GM21529 (cell line): Measurements from ENCODE around the gene C10orf95.
"Not testable (repeated sequence)": the region's sequence is repeated elsewhere in the genome, so short reads cannot be mapped to it uniquely, and the experiment has no call there.

Experiments
- ATAC-seq: cut with Tn5 transposase; IDR thresholded peaks from one replicate; pipeline ENCODE4 v1.9.1; 2021; ENCODE audit not compliant: unreplicated experiment

C10orf95 gene

DNA sequence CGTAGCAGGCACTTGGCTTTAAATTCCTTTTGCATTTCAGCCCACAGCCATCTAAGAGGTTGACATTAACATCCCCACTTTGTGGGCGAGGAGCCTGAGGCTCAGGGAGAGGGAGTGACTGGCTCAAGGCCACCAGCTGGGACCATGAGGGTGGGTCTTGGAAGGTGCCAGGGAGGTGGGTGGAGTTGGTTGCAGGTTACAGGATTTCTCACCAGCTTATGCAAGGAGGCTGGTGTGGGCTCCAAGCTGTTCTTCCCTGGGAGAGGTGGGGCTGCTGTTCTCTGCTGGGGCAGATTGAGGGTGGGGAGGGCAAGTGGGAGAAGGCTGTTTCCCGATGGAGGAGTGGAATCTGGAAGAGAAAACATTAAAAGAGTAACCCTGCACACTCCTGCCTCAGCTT is 14.1 kb upstream of the C10orf95 start:
- ATAC-seq, result no peak

DNA sequence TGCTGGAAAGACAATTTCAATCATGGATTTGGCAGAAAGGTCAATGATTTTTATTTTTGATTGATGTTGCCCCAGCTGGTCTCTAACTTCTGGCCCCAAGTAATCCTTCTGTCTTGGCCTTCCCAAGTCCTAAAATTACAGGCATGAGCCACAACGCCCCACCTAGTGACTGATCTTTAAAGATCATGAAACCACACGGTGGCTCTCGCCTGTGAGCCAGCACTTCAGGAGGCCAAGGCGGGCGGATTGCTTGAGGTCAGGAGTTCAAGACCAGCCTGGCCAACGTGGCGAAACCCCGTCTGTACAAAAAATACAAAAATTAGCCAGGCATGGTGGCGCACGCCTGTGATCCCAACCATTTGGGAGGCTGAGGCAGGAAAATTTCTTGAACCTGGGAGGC is 12.6 kb upstream of the C10orf95 start:
- no peak for ATAC-seq

DNA sequence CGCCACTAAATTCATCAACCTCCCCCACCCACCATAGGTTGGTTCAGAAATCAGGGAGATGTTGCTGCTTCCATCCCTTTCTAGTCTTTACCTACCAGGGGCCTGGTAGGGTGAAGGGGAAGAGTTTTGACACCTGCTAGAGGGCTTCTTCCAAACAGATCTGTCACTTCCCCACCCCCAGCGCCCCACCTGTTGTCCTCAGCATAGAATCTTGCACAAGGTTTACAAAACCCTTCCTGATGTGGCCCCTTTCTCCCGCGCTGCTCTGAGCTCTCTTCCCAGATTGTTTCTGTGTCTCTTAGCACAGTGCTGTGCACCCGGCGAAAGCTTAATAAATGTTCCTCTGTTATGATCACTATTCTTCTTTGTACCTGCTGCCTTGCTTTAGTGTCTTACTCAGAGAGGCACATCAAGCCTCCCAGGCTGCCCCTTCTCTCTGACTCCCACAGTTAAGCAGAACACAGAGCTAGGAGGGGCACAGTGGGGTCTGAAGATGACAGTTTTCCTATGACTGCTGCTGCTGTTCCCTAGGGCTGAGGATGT is 11.2 kb upstream of the C10orf95 start:
- no peak for ATAC-seq

DNA sequence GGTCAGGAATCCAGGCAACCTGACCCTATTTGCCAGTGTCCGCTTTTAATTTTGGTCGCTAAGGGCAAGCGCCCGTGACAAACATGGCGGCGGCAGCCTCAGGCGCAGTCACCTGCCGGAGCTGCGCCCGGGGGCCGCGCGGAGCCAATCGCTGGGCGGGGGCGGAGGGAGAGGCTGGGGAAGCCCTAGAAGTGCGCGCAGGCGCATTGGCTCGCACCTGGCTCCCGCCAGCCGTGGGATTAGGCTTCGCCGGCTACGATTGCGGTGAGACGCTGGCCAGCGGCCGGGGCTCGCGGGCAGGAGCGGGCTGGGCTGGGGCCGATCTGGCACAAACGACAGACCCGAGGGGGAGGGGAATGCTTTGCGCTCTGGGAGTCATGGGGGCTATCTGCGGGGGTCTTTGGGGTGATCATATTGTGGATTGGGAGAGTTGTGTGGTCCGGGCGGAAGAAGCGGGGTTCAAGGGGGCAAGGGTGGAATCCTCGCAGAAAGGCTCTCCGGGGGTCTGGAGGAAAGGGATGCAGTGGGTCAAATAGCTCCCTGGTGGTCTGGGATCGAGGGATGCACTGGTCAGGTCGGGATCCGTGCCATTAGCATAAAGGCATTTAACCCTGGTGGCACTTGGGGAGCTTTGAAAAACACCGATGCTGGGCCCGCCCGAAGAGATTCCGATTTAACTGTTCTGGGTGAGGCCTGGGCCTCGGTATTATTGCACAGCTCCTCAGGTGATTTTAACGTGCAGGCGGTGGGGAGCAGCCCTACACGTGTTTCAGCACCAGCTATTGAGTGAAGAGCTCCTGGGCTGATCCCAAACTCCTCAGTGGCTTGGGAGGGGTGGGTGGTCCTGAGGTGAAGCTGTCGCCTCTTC is 10.1 kb upstream of the C10orf95 start:
- ATAC-seq, result peak; percentile 87

DNA sequence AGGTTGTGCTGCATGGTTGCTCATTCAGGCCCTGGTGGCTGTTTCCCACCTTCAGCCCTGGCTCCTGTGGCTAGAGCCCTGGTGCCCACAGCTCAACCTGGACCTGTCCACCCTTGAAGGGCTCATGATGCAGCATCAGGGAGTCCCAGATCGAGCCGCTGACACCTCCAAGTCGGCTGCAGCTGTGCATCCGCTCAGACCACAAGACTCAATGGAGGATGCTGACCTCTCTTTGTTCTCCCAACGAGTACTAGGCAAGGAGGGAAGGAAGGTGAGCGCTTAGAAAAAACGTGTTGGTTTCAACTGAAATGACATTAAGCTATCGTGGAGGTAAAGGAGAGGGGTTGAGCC is 9.5 kb upstream of the C10orf95 start:
- peak; percentile 36 for ATAC-seq

DNA sequence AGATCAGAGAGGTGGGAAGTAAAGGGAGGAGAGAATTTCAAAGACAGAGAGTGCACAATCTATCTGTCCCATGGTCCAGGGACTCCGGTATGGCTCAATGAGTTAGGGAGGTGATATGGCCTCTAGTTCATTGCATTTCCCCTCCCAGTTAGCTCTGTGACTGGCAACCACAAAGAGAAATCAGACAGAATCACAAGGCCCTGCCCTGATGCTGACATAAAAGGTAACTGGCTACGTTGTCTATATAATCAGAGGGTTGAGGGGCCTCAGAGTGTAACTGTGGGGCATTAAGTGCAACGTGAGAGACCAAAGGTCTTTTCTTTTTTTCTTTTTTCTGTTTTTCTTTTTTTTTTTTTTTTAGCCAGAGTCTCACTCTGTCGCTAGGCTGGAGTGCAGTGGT is 7.3 kb upstream of the C10orf95 start:
- no peak for ATAC-seq

DNA sequence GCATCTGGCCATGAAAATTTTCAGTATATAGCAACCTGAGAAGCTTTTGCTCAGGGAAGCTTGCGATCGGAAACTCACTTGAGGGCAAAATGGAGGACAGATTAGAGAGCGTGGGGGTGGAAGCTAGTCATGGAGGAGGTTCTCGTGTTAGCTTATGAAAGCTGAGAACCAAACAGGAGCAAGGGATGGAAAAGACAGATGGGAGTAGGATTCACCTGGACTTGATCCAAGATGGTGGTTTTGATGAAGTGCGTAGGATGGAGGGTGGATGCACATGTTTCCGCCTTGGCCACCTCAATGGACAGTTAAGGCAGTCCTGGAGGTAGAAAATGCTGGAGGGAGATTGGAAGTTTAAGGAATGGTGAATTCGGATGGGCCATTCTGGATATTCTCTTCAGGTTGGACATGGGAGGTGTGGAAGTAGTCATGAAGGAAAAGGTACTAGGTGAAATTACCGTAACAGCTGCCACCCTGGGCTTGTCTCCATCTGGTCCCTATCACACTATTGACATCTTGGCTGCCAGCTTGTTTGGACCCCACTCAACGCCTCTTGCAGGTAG is 6.3 kb upstream of the C10orf95 start:
- ATAC-seq, result no peak

DNA sequence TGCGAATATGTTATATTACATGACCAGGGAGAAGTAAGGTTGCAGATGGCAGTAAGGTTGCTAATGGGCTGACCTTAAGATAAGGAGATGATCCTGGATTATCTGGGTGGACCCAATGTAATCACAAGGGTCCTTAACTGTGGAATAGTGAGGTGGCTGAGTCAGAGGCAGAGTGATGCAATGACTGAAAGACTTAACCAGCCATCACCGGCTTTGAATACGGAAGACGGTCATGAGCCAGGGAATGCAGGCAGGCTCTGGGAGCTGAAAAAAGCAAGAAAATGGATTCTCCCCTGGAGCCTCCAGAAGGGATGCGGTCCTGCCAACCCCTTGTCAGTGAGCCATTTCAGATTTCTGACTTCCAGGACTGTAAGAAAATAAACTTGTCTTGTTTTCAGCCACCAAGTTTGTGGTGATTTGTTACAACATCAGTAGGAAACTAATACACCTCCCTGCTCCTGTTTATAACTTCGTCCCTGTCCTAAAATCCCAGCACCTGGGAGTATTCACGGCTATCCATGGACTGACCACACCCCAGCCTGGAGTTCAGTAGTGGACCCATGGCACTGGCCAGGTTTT is 4.6 kb upstream of the C10orf95 start:
- no peak for ATAC-seq

DNA sequence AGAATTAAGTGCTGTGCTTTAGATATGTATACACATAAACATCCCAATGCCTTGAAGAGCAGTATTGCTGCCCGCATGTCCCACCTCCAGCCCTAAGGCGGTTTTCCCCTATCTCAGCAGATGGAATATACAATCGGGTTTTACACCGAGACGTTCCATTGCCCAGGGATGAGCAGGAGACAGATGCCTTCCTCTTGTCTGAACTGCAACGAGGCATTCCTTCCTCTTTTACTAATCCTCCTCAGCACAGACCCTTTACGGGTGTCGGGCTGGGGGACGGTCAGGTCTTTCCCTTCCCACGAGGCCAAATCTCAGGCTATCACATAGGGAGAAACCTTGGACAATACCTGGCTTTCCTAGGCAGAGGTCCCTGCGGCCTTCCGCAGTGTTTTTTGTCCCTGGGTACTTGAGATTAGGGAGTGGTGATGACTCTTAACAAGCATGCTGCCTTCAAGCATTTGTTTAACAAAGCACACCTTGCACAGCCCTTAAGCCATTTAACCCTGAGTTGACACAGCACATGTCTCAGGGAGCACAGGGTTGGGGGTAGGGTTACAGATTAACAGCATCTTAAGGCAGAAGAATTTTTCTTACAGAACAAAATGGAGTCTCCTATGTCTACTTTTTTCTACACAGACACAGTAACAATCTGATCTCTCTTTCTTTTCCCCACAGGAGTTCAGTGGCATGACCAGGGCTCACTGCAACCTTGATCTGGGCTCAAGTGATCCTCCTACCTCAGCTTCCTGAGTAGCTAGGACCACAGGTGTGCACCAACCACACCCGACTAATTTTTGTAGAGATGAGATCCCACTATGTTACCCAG is 3.5 kb upstream of the C10orf95 start:
- ATAC-seq, result not testable (repeated sequence)

DNA sequence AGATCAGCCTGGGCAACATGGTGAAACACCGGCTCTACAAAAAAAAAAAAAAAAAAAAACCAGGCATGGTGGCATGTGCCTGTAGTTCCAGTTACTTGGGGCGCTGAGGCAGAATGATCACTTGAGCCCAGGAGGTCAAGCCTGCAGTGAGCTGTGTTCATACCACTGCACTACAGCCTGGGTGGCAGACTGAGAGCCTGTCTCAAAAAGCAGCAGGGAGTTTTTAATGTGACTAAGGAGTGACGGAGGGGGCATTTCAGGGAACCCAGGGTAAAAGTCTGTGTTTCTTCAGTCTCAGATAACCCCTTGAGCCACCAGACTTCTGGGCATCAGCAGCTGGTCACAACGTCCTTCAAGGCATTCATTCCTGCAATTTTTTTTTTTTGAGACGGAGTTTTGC is 2.2 kb upstream of the C10orf95 start:
- ATAC-seq, result no peak

DNA sequence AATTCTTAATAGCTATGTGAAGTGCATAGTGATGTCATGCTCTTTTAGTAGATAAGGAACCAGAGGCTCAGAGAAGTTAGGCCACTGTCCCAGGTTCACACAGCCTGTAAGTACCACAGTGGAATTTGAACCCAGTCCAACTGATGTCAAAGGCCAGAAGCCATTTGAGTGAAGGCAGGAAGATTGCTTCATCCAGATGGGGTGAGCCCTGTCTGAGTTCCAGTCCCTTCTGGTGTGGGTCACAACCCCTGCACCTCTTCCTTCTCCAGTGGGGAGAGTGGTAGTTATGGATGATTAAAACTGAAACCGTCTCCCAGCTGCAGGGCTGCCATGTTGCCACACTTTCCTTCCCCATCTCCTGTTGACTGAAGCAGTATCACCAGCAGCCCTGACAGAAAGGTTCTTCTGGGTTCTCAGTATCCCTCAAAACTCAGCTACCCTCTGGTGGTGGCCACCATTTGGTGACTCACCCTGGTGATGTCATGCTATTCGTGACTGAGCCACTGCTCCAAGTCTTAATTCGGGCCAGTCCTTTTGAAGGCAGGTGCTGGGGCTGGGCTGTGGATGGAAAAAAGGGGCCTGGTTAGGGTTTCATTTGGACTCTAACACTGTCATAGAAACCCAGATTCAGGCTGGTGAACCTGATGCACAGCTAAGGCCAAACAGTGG is 1.5 kb upstream of the C10orf95 start:
- no peak for ATAC-seq

DNA sequence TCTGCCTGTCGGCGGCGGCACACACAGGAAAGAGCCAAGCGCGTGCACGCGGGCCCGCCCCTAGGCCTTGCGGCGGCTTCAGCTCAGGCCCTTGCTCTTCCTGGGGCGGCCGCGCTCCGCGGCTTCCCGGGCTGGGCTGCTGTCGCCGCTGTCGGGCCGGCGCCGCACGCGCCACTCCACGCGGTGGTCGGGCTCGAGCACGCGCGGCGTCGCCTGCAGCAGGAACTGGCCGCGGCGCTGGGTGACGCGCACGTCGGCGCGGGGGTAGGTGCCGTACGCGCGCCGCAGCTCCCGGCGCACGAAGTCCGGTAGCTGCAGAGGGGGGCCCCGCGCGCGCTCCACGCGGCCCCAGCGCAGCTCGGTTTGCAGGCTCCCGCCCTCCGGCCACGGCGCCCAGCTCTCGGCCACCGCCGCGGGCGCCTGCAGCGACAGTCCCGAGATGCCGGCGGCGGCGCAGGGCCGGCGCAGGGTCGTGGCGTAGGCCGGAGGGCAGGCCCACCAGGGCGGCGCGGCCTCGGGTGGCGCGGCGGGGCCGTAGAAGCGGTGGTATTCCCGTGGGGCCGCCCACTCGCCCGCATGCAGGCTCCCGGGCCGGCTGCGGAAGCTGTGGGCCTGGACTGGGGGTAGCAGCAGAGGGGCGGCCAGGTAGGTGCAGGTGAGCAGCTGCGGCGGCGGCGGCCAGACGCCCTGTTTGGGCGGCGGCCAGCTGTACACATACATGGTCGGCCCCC is 804 bp downstream of the C10orf95 start:
- peak; percentile 65 for ATAC-seq

DNA sequence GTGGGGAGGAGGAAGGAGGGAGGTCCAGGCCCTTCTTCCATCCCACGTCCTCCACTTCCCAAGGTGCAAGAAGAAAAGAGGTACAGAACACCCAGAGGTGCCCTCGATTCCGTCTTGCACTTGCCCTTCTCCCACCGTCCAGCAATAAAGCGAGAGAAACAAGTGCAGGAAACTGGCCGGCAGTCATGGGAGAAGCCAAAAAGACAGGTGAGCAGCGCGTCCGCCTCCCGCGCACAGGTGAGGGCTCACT is 1.3 kb downstream of the C10orf95 start:
- ATAC-seq, result peak; percentile 0

DNA sequence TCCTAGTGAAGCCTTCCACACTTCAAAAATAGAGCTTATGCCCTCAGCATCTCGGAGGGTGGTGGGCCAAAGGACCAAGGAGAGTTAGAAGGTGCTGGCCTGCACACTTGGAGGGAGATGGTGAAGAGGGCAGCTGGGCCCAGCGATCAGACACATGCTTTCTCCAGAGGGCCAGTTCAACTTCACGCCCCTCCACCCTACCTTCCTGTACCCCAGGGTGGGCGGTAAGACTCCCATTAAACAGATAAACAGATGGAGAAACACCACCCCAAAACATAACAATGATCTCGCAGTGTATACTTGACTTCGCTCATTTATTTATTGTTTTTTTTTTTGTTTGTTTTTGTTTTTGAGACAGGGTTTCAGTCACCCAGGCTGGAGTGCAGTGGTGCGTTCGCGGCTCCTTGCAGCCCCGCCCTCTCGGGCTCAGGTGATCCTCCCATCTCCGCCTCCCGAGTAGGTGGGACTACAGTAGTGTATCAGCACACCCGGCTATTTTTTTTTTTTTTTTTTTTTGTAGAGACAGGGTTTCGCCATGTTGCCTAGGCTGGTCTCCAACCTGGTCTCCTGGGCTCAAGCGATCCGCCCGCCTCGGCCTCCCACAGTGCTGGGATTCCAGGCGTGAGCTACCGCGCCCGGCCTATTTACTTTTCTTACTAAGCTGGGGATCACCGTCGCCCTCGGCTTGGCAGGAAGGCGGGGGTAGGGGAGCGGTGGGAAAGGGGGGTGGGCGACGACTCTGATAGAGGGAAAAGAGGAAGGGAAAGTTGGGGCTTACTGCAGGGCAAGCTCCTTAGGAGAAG is 1.8 kb downstream of the C10orf95 start:
- ATAC-seq, result peak; percentile 52

DNA sequence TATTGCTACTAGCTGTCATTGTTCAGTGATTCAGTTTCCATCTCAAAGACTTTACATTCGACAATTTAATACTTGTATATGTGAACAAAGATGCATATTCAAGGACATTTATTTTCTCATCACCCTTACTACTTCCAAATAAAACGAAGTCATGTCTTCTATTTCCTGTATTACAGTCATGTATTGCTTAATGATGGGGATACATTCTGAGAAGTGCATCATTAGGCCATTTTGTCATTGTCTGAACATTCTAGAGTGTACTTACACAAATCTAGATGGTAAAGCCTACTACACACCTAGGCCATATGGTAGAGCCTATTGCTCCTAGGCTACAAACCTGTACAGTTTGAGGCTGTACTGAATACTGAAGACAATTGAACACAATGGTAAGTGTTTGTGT is 6.5 kb downstream of the C10orf95 start:
- no peak for ATAC-seq

DNA sequence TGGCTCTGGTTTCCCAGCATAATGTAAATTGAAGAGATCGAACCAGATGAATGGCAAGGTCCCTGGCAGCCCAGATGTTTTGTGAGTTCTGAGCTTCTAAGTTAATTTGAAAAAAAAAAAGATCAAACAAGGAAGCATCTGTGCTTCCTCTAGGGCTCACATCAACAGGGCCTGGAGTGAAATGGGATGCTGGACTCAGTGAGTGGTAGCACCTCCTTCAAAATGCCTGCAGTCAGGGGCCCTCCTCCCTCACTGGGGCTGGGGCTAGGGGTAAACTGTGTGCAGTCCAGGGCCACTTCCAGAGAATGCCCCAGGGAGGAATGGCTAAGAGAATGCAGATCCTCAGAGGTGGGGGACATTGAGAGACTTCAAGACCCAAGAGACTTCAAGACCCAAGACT is 13.0 kb downstream of the C10orf95 start:
- no peak for ATAC-seq

DNA sequence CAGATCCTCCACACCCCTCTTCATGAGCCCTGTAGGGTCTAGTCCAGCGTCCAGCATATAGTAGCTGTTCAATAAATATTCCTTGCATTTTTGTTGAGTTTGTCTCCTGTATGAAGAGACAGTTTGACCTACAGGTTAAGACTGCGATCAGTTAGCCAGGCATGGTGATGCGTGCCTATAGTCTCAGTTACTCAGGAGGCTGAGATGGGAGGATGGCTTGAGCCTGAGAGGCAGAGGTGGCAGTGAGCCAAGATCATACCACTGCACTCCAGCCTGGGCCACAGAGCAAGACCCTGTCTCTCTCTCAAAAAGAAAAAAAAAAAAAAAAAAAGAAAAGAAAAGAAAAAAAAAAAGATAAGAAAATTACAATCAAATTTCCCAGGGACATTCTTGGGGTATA is 13.8 kb downstream of the C10orf95 start:
- ATAC-seq, result no peak

DNA sequence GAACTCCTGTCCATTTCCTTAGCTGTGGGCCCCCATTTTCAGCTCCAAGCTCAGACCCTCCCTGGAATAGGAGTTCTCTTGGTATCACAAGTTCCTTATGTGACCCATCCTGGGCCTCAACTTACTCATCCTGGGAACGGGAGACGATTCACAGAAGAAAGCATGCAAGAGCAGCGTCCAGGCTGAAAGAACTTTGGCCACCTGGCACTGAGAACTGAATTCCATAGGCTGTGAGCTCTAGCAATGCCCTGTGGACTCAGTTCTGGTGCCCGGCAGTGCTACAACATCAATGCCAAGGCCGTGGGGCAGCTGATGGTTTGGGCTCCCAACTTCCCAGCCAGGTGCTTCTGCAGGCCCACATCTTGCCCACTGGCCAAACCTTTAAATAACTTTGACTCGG is 15.0 kb downstream of the C10orf95 start:
- no peak for ATAC-seq

DNA sequence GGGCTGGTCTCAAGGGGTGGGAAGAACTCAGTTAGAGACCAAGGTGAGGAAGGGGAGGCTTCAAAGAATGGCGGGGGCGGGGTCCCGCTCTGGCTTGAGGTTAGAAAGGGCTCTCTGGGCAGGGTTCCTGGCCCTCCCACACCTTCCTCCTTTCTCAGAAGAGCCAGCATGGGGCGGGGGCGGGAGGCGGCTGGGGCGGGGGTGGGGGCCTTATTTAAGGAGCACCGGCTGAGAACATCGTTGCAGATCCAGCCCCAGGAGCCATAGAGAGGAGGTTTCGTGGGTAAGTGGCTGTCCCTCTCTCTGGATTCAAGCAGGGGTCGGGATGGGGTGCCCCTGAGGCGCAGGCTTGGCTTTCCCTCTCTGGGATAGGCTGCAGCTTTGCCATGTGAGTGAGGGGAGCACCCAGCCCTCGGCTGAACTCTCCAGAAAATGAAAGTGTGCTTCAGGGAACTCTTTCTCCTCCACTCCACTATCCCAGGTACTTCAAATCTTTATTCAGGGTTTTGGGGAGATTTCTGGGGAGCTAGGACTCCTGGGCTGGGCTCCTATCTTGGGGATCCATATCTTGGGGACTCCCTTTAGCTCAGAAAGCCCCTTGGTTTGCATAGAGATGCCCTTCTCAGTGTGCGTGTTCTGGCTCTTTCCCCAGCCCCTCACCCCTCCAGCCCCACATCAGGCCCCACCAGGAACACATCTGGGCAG is 15.7 kb downstream of the C10orf95 start:
- no peak for ATAC-seq
